Colonic mucosa (tissue), 4 donors: ENCODE data around the gene PPIL6. TPM values are rescaled to one million over a fixed set of nuclear protein-coding genes. Genes with fewer than 3 reads are reported as not detected.

ENCODE experiments used
- DNase-seq: peaks from one replicate; pipeline ENCODE4 v3.0.0-alpha.2; 2020
- H3K27ac ChIP-seq: fragments of 200-600 bp; one replicate; pipeline ENCODE4 v1.8.0; 2021
- H3K27me3 ChIP-seq: fragments of 200-600 bp; one replicate; pipeline ENCODE4 v1.8.0; 2021
- H3K36me3 ChIP-seq: fragments of 200-600 bp; one replicate; pipeline ENCODE4 v1.8.0; 2021
- H3K4me1 ChIP-seq: fragments of 200-600 bp; one replicate; pipeline ENCODE4 v1.8.0; 2021; ENCODE audit warnings: mild to moderate bottlenecking
- H3K4me3 ChIP-seq: fragments of 200-600 bp; one replicate; pipeline ENCODE4 v1.8.0; 2021
- H3K9ac ChIP-seq, 2 donors: one replicate each; pipeline ENCODE4 v1.7.0; 2013; ENCODE audit warnings: control low read depth in 2 of 2, low read depth in 2 of 2, low read length in 2 of 2
- H3K9me3 ChIP-seq: fragments of 200-600 bp; one replicate; pipeline ENCODE4 v1.8.0; 2021
- intact Hi-C: fragments of 100-400 bp; cut with DNase I; formaldehyde crosslinking; loops from one replicate; pipeline ENCODE4 v1.14.1; 2022
- total RNA-seq, 2 donors: library from RNA; stranded (reverse); fragmentation: NEBNext Ultra II Directional in 1 of 2; extraction: Animal tissue kit (Norgen Biotek cat#: 25700) in 1 of 2; gene quantifications; one replicate each; pipeline ENCODE4 v1.2.1, GENCODE V29; 2021
- TF ChIP-seq, protein P1 (sequence below): fragments of 200-600 bp; IDR thresholded peaks from one replicate; pipeline ENCODE4 v1.8.0; 2022; ENCODE audit warnings: antibody characterized with exemption, mild to moderate bottlenecking
- donor health status: healthy.
- donor health status: DM: no; HTN: no; CAD: no.
- donor health status: DM: no; HTN: no; CAD: no.

PPIL6 gene
- total RNA-seq, 2 donors from 2014 or later: 0.91 to 1.5 TPM

DNA sequence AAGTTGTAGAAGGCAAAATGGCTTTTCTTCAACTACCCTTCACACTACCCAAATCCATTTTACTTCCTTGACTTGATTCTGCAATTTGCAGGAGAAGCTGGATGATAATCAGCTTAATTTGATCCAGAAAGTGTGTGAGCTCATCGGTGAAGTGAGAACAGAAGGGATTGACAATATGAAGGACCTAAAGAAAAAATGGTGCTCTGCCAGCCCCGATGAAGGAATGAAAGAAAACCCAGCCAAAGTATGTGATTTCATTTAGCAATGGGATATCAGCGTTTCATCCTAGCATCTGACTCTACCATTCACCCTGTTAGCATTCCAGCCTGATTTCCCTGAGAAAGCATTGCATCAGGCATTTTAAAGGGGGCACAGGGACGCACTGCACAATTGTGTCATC lies 99.6 kb downstream of the PPIL6 start:
- DNase-seq: no peak
- TF ChIP-seq, protein P1, sequence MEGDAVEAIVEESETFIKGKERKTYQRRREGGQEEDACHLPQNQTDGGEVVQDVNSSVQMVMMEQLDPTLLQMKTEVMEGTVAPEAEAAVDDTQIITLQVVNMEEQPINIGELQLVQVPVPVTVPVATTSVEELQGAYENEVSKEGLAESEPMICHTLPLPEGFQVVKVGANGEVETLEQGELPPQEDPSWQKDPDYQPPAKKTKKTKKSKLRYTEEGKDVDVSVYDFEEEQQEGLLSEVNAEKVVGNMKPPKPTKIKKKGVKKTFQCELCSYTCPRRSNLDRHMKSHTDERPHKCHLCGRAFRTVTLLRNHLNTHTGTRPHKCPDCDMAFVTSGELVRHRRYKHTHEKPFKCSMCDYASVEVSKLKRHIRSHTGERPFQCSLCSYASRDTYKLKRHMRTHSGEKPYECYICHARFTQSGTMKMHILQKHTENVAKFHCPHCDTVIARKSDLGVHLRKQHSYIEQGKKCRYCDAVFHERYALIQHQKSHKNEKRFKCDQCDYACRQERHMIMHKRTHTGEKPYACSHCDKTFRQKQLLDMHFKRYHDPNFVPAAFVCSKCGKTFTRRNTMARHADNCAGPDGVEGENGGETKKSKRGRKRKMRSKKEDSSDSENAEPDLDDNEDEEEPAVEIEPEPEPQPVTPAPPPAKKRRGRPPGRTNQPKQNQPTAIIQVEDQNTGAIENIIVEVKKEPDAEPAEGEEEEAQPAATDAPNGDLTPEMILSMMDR: no peak
- no peaks in the 10 kb centered on the region for H3K36me3 ChIP-seq
- no peak overlapping the region for H3K9ac ChIP-seq
- no peak overlapping the region for H3K4me3 ChIP-seq
- intact Hi-C loops: no loop called here
- H3K27me3 ChIP-seq: no peaks in the 10 kb centered on the region
- no peak overlapping the region for H3K27ac ChIP-seq
- no peaks in the 10 kb centered on the region for H3K9me3 ChIP-seq
- H3K4me1 ChIP-seq: peaks cover 3% of the 10 kb centered on the region

Other genes starting within 250 kb of the PPIL6 start
- 100 to 1,000 TPM; 420 to 621 TPM for gene CD164, start 58.2 kb downstream of the PPIL6 start, total RNA-seq
- gene SMPD2, start 96 bp upstream of the PPIL6 start, total RNA-seq: 10 to 100 TPM; 21.9 to 27.5 TPM
- 10 to 100 TPM; 45.3 to 55.9 TPM for gene MICAL1, start 15.1 kb upstream of the PPIL6 start, total RNA-seq
- 1 to 10 TPM; 5.4 to 7.6 TPM for gene ZBTB24, start 42.6 kb upstream of the PPIL6 start, total RNA-seq